Activated T-cell treated with anti-CD3 and anti-CD28 coated beads, Interleukin-2, amount 50 U/mL, for 1 hour (primary cell): Measurements from ENCODE around the gene UBR1.
"Not testable (repeated sequence)": the region's sequence is repeated elsewhere in the genome, so short reads cannot be mapped to it uniquely, and the experiment has no call there.

Experiments used
- DNase-seq: peaks from one replicate; pipeline ENCODE4 v3.0.0-alpha.2; 2020

Gene UBR1

DNA sequence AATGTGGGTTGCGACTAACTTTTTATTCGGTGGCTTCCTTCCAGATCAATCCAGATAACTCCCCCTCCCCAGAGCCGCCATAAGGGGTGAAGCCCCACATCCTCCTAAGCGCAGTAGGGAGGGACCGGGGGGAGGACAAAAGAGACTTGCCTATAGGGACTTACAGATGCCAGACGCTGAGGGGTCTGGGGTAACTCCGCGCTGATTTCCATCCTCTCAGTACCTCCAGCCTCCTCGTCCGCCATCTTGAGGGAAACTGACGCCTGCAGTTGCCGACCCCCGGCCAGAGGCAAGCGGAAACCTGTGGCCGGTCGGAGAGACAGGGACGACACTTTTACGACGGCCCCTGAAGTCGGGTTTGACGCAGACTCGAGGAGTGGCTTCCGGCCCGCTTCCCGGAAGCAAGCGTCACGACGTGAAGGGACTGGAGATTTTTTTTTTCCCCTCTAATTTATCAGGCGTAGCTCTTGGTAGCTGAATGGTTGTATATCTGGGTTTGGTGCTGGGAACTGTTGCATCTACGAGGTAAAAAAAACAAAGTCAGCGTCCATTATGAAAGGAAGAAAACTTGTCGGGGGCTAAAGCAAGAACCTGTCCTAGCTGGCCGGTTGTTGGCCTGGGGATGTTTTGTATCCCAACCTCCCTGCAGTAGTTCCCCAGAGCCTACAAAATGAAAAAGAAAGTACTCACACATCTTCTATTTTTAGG, at the start of gene UBR1:
Gene UBR1 (minus strand): TSS at position 261 of the 708 bp plus-strand sequence. CDS start 16 bp downstream, at position 245.
- peak; percentile 86 for DNase-seq

DNA sequence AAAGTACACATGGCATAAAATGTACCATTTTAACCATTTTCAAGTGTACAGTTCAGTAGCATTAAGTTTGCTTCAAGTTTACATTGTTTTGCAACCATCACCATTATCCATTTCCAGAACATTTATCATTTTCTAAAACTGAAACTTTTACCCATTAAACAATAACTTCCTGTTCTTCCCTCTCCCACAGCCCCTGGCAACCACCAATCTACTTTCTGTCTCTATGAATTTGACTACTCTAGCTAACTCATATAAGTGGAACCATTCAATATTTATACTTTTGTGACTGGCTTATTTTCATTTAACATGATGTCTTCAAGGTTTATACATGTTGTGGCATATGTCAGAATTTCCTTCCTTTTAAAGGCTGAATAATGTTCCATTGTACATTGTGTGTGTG, 47.4 kb upstream of the UBR1 start:
- no peak for DNase-seq

DNA sequence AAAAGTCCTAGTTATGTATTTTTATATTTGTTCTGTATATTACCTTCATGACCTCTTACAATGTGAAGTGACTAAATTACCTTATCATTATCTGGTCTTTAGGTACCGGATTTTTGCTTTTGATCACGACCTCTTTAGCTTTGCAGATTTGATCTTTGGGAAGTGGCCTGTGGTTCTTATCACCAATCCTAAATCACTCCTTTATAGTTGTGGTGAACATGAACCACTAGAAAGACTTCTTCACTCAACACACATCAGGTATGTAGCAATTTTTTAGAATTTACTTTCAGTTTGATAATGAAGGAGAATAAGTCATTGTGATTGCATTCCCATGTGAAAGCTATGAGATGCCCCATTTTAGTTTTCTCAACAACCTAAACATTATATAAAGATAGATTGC, 45.9 kb upstream of the UBR1 start:
- DNase-seq = no peak

DNA sequence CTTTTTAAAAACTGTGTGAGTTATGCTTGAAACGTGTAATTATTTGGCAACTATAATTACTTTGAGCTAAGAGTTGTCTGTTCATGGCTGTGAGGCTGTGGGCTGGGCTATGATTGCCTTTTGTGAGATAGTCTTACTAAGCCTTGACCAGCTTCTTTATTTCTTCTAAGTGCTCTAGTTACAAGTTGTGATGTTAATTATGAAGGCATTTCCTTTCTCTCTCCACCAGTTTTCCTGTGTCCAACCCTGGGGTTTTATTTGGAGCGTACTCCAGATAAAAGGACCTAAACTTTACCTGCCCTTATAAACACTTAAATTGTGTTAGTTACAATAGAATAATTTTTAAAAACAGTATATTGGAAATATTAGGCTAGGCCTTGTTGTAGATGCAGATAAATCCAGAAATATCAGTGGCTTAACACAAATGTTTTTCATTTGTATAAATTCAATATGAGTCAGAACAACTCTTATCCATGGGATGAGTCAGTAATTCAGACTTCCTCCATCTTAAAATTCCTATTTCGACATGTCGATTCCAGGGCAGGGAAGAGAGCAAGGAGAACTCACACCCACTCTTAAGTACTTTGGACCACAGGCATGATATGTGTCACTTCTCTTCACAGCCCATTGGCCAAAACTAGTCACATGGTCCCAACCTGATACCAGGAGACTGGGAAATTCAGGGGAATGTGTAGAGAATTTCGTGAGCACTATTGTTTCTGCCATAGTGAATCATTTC, 44.5 kb upstream of the UBR1 start:
- no peak for DNase-seq

DNA sequence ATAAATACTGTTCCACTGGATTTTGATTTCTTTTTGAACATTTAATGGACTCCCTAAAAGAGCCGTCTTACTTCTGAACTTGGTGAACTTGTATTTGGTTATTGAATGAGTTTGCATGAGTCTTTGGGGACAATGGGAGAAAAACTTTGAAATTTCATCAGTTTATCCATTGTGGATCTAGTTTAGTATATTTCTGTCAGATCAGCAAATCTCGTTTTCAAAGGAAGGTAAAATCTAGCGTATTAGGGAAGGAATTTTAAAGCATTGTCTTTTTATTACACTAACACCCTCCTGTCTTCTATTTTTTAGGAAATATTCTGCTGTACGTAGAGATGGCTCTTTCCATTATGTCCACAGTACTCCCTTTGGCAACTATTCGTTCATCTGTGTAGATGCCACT, 40.3 kb upstream of the UBR1 start:
- DNase-seq = no peak

DNA sequence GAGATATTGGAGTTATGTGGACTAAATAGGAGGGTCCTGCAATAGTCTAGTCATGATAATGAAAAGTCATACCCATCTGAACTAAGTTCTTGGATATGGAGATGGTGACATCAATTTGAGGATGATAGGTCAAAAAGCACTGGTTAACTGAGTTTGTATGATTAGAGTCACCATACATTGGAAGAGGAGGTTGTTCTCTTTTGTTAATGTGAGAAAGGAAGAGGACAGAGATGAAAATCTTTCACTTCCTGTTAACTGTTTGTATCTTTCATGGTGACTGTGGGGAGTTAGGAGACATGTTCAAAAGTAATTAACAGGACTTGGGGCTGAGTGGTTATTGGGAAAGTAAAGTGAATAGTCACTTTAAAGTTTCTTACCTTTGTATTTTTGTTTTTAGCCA, 38.7 kb upstream of the UBR1 start:
- DNase-seq = no peak

DNA sequence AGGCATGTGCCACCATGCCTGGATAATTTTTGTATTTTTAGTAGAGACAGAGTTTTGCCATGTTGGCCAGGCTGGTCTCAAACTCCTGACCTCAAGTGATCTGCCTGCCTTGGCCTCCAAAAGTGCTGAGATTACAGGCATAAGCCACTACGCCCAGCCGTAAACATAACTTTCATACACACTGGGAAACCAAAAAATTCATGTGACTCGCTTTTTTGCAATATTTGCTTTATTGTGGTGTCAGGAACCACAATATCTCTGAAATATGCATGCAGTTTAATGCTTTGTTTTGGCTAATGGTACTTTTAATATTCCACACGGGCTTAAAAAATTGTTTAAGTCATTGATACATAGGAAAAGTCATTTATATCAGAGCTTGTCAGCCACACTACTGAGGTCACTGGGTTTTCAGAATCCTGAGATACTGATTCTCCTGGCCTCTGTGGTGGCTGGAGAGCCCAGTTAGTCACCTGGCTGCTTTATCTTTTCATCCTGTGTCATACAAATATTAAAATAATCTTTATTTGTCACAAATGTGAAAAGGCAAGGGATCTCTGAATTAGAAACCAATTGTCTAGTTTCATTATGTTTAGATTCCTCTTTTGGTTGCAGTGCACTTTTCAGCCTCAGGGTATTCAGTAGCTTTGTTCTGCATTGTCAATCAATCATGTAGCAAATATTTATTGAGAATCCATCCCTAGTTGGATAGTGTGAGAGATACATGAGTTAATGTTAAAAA, 37.5 kb upstream of the UBR1 start:
- no peak for DNase-seq

DNA sequence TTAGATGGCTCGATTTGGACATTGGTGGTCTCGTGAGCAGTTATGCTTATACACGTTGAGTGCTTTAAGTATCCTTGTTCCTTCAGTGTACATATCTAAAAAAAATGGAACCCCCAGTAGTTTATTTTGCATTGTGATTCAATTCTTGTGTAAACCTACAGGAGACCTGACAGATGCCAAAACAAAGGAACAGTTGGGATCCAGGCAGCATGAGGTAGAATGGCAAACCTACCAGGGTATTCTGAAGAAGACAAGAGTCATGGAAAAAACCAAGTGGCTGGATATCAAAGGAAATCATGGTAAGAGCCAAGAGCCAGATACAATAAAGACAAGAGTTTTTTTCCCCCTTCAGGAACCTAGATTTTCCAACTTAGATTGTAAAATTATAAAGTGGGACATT, 29.5 kb upstream of the UBR1 start:
- no peak for DNase-seq

DNA sequence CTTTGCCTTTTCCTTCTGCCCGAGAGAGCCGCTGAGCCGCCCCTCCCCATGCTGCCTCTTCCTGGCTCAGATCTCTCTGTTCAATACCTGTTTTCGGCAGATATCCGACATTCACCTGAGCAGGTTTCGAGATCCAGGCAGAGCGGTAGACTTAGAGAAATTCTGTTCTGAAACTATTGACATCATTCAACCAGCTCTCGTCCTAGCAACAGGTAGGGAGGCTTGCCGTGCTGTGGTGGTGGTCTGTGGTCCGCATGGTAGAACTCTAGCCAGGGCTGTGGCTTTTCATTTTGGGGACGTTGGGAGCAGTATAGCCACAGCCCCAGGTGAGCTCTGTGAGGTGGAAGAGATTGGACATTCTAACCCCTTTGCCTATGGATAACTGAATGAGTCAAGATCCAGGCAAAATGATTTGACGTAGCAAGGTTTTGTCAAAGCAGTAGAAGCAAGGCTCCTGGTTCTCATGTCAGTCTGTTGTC, 28.4 kb upstream of the UBR1 start:
- no peak for DNase-seq

DNA sequence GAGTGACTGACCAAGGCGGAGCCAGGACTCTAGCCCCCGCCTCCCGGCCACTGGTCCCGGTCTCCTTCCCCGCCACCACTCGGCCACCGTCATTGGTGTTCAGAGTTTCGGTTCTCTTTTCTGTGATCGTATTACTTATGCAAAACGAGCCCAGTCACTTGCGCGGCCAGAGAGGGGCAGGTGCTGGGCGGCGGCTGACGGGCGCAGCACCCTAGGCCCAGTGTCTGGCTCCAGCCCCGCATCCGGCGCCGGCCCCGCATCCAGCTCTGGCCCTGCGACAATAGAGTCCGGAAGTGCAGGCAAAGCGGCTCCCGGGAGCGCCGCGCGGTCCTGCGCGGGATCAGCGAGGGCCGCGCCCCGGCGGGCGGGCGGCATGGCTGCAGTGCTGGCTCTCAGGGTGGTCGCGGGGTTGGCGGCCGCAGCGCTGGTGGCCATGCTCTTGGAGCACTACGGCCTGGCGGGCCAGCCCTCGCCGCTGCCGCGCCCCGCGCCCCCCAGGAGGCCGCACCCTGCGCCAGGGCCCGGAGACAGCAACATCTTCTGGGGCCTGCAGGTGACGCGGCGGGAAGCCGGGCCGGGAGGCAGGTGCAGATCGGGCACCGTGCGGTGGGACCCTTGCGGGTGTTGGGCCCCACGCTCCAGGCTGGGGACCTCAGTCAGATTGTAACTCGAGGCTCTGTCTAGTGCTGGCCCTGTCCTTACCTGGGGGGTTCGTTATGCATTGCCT, 27.8 kb upstream of the UBR1 start, which contains the start of gene TMEM62:
Gene TMEM62 (plus strand): TSS at position 157 of the 727 bp plus-strand sequence. CDS start 217 bp downstream, at position 374.
- peak; percentile 65 for DNase-seq

DNA sequence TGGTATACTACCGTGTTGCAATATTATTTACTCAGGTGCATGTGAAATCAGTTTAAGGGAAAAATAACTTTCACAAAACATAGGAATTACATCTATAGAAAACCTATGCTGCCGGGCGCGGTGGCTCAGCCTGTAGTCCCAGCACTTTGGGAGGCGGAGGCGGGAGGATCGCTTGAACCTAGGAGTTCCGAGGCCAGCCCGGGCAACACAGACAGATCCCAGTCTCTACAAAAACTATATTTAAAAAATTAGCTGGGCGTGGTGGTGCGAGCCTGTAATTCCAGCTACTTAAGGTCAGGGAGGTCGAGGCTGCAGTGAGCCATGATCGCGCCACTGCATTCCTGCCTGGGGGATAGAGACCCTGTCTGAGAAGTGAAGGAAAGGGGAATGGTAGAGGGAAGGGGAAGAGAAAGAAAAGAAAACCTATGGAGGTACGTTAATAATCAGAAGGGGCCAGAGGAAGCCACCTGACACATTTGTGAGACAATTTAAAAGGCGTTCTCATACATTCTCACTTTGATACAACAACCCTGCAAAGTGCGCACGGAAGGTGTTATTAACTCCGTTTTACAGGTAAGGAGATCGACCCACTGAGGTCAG, 27.1 kb upstream of the UBR1 start:
- DNase-seq = no peak

DNA sequence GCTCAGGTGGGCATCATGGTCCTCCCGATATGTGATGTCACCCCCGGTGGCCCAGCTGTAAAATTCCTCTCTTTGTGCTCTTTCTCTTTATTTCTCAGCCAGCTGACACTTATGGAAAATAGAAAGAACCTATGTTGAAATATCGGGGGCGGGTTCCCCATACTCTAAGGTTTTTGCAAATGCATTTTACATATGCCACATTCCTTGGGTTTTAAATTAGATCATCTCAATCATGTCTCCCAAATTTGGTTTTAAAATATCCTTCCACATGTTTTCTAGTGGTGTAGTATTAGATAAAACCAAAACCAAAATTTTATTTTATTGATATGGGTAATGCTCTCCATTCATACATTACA, 23.1 kb upstream of the UBR1 start:
- no peak for DNase-seq

DNA sequence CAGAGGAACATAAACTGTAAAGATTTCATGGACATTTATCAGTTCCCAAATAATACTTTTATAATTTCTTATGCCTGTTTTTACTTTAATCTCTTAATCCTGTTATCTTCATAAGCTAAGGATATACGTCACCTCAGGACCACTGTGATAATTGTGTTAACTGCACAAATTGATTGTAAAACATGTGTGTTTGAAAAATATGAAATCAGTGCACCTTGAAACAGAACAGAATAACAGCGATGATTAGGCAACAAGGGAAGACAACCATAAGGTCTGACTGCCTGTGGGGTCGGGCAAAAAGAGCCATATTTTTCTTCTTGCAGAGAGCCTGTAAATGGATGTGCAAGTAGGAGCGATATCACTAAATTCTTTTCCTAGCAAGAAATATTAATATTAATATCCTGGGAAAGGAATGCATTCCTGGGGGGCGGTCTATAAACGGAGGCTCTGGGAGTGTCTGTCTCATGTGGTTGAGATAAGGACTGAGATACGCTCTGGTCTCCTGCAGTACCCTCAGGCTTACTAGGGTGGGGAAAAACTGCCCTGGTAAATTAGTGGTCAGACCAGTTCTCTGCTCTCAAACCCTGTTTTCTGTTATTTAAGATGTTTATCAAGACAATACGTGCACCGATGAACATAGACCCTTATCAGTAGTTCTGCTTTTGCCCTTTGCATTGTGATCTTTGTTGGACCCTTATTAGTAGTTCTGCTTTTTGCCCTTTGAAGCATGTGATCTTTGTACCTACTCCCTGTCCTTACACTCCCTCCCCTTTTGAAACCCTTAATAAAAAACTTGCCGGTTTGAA, 22.5 kb upstream of the UBR1 start:
- DNase-seq = not testable (repeated sequence)

DNA sequence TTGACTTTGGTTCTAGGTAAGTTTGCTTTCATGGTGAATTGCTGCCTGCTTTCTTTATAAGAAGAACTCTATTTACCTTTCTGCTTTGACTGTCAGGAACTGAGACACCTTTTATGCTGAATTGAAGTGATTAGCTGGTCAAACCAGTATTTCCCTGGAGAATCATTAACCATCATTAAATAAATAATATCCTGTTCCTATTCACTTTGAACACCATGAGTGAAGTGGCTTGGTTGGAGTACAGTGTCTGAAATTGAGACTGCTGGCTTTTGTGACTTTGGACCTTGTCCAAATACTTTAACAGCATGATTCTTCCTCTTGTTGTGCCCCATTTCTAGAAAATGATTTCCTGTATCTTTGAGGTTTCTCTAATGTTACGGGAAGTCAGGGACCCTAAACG, 21.9 kb upstream of the UBR1 start:
- no peak for DNase-seq

DNA sequence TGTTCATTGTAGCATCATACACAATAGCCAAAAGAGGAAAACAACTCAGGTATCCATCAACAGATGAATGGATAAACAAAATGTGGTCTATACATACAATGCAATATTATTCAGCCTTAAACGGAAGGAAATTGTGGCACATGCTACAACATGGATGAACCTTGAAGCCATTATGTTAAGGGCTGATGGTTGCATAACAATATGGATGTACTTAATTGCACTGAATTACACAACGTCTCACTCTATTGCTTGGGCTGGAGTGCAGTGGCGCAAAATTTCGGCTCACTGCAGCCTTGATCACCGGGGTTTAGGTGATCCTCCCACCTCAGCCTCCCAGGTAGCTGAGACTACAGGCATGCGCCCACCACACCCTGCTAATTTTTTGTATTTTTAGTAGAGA, 20.5 kb upstream of the UBR1 start:
- no peak for DNase-seq

DNA sequence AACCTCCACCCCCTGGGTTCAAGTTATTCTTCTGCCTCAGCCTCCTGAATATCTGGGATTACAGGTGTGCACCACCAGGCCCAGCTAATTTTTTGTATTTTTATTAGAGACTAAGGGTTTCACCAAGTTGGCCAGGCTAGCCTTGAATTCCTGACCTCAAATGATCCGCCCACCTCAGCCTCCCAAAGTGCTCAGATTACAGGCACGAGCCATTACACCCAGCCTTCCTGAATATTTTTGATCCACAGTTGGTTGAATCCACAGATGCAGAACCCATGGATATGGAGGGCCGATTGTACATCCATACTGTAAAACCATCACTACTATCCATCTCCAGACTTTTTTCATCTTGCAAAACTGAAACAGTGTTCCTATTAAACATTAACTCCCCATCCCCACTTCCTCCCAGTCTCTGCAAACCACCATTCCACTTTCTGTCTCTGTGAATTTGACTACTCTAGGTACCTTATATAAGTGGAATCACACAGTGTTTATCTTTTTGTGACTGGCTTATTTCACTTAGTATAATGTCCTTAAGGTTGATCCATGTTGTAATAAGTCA, 19.3 kb upstream of the UBR1 start:
- no peak for DNase-seq

DNA sequence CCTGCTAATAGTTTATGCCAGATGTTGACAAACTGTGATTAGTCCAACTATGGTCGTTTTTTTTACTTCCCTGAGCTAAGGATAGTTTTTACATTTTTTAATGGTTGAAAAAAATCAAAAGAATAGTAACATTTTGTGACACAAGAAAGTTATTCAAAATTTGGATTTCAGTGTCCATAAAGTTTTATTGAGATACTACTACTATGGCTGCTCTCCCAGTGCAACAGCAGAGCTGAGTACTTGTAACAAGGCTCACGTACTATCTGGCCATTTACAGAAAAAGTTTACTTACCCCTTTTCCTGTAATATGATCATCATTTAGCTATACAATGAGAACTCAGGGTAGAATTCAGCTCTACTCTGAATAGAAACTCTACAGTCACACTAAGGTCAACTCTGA, 16.0 kb upstream of the UBR1 start:
- no peak for DNase-seq

DNA sequence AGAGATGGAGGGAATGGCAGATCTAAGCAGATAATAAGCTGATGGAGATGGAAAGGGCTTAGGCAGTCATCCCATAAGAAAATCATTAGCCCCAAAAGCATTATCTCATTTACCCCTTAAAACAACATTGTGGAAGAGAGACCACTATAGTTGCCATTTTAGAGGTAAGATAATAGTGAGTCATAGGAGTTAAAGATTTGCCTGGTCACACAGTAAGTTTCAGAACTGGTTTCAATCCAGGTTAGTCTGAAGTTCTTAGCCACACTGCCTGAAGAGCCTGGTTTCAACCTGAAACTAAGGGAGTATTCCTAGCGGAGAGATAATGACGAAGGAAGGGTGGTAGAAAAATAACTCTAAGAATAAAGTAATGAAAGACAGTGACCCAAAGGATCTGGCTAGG, 13.0 kb upstream of the UBR1 start:
- no peak for DNase-seq

DNA sequence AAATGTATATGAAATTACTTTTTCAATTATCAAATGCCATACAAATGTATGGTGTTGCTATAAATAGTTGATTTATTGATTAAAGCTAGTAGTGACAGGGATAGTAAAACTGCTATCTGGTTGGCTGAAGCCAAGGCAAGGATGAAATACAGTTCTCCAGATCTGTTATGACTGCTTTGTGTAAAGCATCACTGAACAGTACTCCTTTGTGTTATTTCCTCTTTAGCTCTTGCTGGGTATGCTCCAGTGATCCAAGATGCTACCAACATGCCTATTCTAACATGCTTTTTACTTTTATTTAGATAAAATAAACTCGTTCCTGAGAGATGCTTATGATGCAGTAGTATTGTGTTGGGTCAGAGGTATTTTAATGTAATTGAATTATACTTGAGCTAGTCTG, 12.4 kb upstream of the UBR1 start:
- DNase-seq = no peak

DNA sequence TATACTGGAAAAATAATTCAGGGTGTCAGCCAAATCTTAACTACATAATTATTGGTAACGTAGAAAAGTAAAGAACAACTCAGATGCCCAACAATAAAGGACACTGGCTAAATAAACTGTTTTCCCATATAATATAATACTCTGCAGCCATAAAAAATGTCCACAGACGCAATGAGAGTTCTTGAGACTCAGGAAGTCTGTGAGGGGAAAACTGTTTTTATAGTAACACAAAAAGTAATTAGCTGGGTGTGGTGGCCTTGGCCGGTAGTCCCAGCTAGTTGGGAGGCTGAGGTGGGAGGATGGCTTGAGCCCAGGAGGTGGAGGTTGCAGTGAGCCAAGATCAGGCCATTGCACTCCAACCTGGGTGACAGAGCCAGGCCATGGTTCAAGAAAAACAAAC, 5.5 kb upstream of the UBR1 start:
- DNase-seq = no peak

DNA sequence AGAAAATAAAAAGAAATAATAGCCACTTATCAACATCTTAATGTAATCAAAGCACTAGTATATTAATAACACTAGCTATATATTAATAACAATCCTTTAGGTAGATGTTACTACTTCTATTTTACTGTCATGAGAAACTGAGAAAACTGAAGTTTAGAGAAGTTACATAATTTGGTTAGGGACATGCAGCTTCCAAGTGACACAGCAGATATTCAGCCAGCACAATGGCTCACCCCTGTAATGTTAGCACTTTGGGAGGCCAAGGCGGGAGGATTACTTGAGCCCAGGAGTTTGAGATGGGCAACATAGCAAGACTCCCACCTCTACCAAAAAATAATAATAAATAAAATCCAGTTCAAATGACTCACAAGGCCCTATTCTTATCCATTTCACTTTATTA, 1.9 kb upstream of the UBR1 start:
- no peak for DNase-seq

DNA sequence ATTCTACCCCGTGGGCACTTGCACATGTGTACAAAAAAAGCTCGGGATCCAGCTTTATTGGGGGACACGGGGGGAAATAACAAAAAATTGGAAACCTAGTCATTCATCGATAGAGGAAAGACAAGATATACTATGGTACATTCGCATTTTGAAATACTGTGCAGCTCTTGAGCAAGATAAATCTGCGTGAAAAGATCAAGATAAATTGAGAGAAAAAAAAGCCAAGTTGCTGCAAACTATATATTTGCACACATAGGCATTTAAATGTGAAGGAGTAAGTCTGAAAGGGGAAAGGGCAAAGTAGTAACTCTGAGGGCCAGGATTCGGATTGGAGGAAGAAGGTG, 620 bp upstream of the UBR1 start:
- DNase-seq = no peak
